ENCODE results near the gene PEX14. TPM values are rescaled to one million over a fixed set of nuclear protein-coding genes. Genes with fewer than 3 reads are reported as not detected.

Gene PEX14
- total RNA-seq, 1 experiment from 2014 or later: 27.3 TPM

- CTCF ChIA-PET: interaction anchor here (0.6 to 6.7 kb wide), 23 partner anchors 9 to 542 kb away, joined by 3 to 48 read pairs (median 4); partner anchors contain the start of genes CENPS, CORT and PEX14
- Mint-ChIP-seq H3K27me3 (ENCODE audit: low read depth) (no peaks in the 10 kb centered on the region), H3K27ac (peak overlapping the region; percentile 67), H3K36me3 (no peaks in the 10 kb centered on the region), H3K9me3 (no peaks in the 10 kb centered on the region), H3K4me3 (no peak overlapping the region), H3K4me1 (peaks cover 15% of the 10 kb centered on the region)
- TF ChIP-seq EMX1 (CRISPR knock-in tag; IDR thresholded peaks at IDR 0.05): no peak
- TF ChIP-seq, protein P1, sequence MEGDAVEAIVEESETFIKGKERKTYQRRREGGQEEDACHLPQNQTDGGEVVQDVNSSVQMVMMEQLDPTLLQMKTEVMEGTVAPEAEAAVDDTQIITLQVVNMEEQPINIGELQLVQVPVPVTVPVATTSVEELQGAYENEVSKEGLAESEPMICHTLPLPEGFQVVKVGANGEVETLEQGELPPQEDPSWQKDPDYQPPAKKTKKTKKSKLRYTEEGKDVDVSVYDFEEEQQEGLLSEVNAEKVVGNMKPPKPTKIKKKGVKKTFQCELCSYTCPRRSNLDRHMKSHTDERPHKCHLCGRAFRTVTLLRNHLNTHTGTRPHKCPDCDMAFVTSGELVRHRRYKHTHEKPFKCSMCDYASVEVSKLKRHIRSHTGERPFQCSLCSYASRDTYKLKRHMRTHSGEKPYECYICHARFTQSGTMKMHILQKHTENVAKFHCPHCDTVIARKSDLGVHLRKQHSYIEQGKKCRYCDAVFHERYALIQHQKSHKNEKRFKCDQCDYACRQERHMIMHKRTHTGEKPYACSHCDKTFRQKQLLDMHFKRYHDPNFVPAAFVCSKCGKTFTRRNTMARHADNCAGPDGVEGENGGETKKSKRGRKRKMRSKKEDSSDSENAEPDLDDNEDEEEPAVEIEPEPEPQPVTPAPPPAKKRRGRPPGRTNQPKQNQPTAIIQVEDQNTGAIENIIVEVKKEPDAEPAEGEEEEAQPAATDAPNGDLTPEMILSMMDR (IDR thresholded peaks at IDR 0.05): peak; percentile 97
- TF ChIP-seq, protein P2, sequence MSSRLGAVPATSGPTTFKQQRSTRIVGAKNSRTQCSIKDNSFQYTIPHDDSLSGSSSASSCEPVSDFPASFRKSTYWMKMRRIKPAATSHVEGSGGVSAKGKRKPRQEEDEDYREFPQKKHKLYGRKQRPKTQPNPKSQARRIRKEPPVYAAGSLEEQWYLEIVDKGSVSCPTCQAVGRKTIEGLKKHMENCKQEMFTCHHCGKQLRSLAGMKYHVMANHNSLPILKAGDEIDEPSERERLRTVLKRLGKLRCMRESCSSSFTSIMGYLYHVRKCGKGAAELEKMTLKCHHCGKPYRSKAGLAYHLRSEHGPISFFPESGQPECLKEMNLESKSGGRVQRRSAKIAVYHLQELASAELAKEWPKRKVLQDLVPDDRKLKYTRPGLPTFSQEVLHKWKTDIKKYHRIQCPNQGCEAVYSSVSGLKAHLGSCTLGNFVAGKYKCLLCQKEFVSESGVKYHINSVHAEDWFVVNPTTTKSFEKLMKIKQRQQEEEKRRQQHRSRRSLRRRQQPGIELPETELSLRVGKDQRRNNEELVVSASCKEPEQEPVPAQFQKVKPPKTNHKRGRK (CRISPR knock-in tag; IDR thresholded peaks at IDR 0.05; ENCODE audit: borderline replicate concordance): no peak
- ATAC-seq: peak; percentile 88
- POLR2A ChIA-PET: interaction anchor here (1.4 kb wide), 1 partner anchor 20 kb away, joined by 3 read pairs; the partner anchor contains the start of gene PEX14
- peak; percentile 84 for DNase-seq (ENCODE audit: low spot score)
These were observed 20.2 kb downstream of the PEX14 start for GRCh38 chr1:10494754-10495474.

- peak overlapping the region; percentile 67 for H3K27ac Mint-ChIP-seq
- H3K4me1 Mint-ChIP-seq: peaks cover 15% of the 10 kb centered on the region
- no peak overlapping the region for H3K4me3 Mint-ChIP-seq
- no peaks in the 10 kb centered on the region for H3K9me3 Mint-ChIP-seq
- no peaks in the 10 kb centered on the region for H3K36me3 Mint-ChIP-seq
- no peak for ATAC-seq
- no peaks in the 10 kb centered on the region for H3K27me3 Mint-ChIP-seq (ENCODE audit: low read depth)
- ChIA-PET CTCF (interaction anchor here (0.6 to 6.7 kb wide), 11 partner anchors 8 to 542 kb away, joined by 3 to 48 read pairs (median 4); partner anchors contain the start of gene CENPS), POLR2A (no interaction called here)
- no peak for DNase-seq (ENCODE audit: low spot score)
- TF ChIP-seq KAT7 (CRISPR knock-in tag; IDR thresholded peaks at IDR 0.05; ENCODE audit: borderline replicate concordance) (no peak), JUN (CRISPR knock-in tag; IDR thresholded peaks at IDR 0.05) (no peak)
These were observed 20.7 kb downstream of the PEX14 start for GRCh38 chr1:10495475-10495817.

GRCh38 chr1:10495952-10496351 lies 21.2 kb downstream of the PEX14 start:
- no peak for ATAC-seq
- TF ChIP-seq SP1 (CRISPR knock-in tag; conservative IDR thresholded peaks at IDR 0.05): no peak
- no peak for TF ChIP-seq ETV6 (CRISPR knock-in tag; IDR thresholded peaks at IDR 0.05)
- TF ChIP-seq NFATC4 (CRISPR knock-in tag; IDR thresholded peaks at IDR 0.05): no peak
- TF ChIP-seq TEAD4 (CRISPR knock-in tag; IDR thresholded peaks at IDR 0.05): no peak
- TF ChIP-seq NR2C2 (CRISPR knock-in tag; IDR thresholded peaks at IDR 0.05): no peak
- no peak for TF ChIP-seq ESRRA (CRISPR knock-in tag; IDR thresholded peaks at IDR 0.05; ENCODE audit: borderline replicate concordance)
- no peak for TF ChIP-seq ZNF138 (CRISPR knock-in tag; conservative IDR thresholded peaks at IDR 0.05)
- TF ChIP-seq NFYB (CRISPR knock-in tag; conservative IDR thresholded peaks at IDR 0.05; ENCODE audit: low read depth): no peak
- no peak for TF ChIP-seq ZBTB43 (CRISPR knock-in tag; IDR thresholded peaks at IDR 0.05)
- TF ChIP-seq ELF4 (CRISPR knock-in tag; IDR thresholded peaks at IDR 0.05; ENCODE audit: low read depth): no peak
- no peak for TF ChIP-seq E2F4 (CRISPR knock-in tag; IDR thresholded peaks at IDR 0.05; ENCODE audit: borderline replicate concordance, low read depth)
- TF ChIP-seq TP53 (CRISPR knock-in tag; IDR thresholded peaks at IDR 0.05): no peak
- TF ChIP-seq JAZF1 (CRISPR knock-in tag; IDR thresholded peaks at IDR 0.05): no peak
- TF ChIP-seq, protein P3, sequence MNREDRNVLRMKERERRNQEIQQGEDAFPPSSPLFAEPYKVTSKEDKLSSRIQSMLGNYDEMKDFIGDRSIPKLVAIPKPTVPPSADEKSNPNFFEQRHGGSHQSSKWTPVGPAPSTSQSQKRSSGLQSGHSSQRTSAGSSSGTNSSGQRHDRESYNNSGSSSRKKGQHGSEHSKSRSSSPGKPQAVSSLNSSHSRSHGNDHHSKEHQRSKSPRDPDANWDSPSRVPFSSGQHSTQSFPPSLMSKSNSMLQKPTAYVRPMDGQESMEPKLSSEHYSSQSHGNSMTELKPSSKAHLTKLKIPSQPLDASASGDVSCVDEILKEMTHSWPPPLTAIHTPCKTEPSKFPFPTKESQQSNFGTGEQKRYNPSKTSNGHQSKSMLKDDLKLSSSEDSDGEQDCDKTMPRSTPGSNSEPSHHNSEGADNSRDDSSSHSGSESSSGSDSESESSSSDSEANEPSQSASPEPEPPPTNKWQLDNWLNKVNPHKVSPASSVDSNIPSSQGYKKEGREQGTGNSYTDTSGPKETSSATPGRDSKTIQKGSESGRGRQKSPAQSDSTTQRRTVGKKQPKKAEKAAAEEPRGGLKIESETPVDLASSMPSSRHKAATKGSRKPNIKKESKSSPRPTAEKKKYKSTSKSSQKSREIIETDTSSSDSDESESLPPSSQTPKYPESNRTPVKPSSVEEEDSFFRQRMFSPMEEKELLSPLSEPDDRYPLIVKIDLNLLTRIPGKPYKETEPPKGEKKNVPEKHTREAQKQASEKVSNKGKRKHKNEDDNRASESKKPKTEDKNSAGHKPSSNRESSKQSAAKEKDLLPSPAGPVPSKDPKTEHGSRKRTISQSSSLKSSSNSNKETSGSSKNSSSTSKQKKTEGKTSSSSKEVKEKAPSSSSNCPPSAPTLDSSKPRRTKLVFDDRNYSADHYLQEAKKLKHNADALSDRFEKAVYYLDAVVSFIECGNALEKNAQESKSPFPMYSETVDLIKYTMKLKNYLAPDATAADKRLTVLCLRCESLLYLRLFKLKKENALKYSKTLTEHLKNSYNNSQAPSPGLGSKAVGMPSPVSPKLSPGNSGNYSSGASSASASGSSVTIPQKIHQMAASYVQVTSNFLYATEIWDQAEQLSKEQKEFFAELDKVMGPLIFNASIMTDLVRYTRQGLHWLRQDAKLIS (CRISPR knock-in tag; IDR thresholded peaks at IDR 0.05; ENCODE audit: borderline replicate concordance): no peak
- no peak for TF ChIP-seq NR1H2 (CRISPR knock-in tag; IDR thresholded peaks at IDR 0.05)
- no peak for TF ChIP-seq USF1 (CRISPR knock-in tag; IDR thresholded peaks at IDR 0.05)

More at GRCh38 chr1:10495952-10496351, 21.2 kb downstream of the PEX14 start:
- no peaks in the 10 kb centered on the region for H3K27me3 Mint-ChIP-seq (ENCODE audit: low read depth)
- H3K27ac Mint-ChIP-seq: peak overlapping the region; percentile 67; the same call in 1 of the 2 replicates
- ChIA-PET POLR2A (no interaction called here), CTCF (interaction anchor here (2.3 to 6.7 kb wide), 3 partner anchors 12 to 66 kb away, joined by 15 to 48 read pairs (median 39); partner anchors contain the start of gene CENPS)
- H3K4me3 Mint-ChIP-seq: no peak overlapping the region
- DNase-seq (ENCODE audit: low spot score): no peak
- H3K4me1 Mint-ChIP-seq: peaks cover 15% of the 10 kb centered on the region
- H3K9me3 Mint-ChIP-seq: no peaks in the 10 kb centered on the region
- no peaks in the 10 kb centered on the region for H3K36me3 Mint-ChIP-seq

Measured in WTC11 (cell line).